ENCODE data around the gene THSD8.

THSD8 gene

DNA sequence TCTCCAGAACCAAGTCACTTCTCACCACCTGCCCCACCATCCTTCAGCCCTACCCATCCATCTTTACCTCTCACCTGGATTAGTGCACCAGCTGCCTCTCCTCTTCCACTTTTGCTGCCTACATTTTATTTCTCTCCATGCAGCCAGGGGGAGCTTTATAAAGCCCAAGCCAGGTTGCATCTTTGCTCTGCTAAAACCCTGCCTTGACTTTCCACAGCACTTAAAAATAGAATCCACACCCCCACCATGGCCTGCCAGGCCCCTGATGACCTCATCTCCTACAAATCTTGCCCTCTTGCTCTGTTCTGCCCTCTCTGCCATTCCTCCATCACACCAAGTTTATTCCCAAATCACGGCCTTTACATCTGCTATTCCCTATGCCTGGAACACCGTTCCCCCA, 28.3 kb upstream of the THSD8 start:
- DNase-seq (ENCODE audit: low spot score in 2 of 2) = no peak
- H3K9me3 ChIP-seq = no peaks in the 10 kb centered on the region
- H3K36me3 ChIP-seq (replicated peaks) = peaks cover 3% of the 10 kb centered on the region; the same call in 1 of the 2 replicates
- no peaks in the 10 kb centered on the region for H3K27me3 ChIP-seq (ENCODE audit: low read depth)
- in situ Hi-C loops (cut with MboI; ENCODE audit: low sequenced_read_pairs) = no loop called here
- peaks cover 8% of the 10 kb centered on the region for H3K4me1 ChIP-seq
- H3K4me3 ChIP-seq = no peak overlapping the region

DNA sequence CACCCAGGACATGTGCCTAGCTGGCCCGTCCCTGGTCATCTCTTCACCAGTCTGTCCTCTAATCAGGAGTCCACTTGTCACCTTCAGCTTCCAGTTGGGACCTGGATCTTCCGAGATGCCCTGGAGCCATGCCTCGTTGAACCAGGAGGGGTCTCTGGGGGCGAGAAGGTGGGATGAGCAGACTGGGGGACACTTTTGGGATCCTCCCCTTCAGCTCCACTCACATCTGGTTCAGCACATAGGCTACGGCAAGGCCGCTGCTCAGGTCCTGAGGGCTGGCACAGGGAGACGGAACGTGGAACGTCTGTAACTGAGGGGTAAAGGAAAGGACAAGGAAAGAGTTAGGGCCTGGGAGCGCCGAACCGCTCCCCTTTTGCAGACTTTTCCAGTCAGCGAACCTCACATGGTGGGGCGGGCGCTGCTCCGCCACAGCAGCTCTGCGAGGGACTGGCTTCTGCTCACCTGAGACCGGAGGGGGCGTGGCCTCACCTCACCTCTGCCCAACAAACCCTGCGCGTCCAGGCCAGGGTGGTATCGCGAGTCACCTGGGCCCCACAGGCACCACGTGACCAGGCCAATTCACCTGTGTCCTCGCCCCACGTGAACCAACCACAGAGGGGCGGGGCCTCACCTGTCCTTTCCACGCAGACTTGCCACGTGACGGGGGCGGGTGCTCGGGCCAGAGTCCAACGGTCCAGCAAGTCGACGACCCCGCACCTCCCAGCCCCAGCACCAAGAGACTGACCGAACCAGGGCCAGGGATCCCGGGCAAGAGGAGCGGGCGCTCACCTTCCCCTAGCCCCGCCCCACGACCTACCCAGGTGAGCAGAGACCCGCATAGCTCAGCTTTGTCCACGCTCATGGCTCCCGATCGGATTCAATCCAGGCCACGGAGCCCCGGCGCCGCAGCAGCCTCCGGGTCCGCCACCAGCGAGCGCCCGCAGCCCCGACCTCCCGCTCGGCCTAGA, 27.0 kb upstream of the THSD8 start, which contains the start of gene HOOK2:
Gene HOOK2, minus strand, starts transcription at position 965 of the 968 bp plus-strand sequence. Its CDS starts 103 bp downstream, at position 862.
- H3K36me3 ChIP-seq (replicated peaks) = peaks cover 3% of the 10 kb centered on the region; the same call in 1 of the 2 replicates
- in situ Hi-C loops (cut with MboI; ENCODE audit: low sequenced_read_pairs) = no loop called here
- peak in 1 of 2 experiments; percentile 43 for DNase-seq (ENCODE audit: low spot score in 2 of 2)
- H3K9me3 ChIP-seq = no peaks in the 10 kb centered on the region
- no peaks in the 10 kb centered on the region for H3K27me3 ChIP-seq (ENCODE audit: low read depth)
- H3K4me3 ChIP-seq = peak within 1 kb of the TSS; percentile 73
- H3K4me1 ChIP-seq = peaks cover 13% of the 10 kb centered on the region

GRCh38 chr19:12777217-12778016, 24.5 kb upstream of the THSD8 start:
- no peaks in the 10 kb centered on the region for H3K27me3 ChIP-seq (ENCODE audit: low read depth)
- H3K4me1 ChIP-seq = peaks cover 13% of the 10 kb centered on the region
- in situ Hi-C loops (cut with MboI; ENCODE audit: low sequenced_read_pairs) = no loop called here
- 0 out of 2 replicates have a peak, but pooled peaks cover 3% of the 10 kb centered on the region for H3K36me3 ChIP-seq (replicated peaks)
- H3K9me3 ChIP-seq = no peaks in the 10 kb centered on the region
- DNase-seq (ENCODE audit: low spot score in 2 of 2) = peak; percentile 69 to 91
- peak overlapping the region; percentile 39 for H3K4me3 ChIP-seq

DNA sequence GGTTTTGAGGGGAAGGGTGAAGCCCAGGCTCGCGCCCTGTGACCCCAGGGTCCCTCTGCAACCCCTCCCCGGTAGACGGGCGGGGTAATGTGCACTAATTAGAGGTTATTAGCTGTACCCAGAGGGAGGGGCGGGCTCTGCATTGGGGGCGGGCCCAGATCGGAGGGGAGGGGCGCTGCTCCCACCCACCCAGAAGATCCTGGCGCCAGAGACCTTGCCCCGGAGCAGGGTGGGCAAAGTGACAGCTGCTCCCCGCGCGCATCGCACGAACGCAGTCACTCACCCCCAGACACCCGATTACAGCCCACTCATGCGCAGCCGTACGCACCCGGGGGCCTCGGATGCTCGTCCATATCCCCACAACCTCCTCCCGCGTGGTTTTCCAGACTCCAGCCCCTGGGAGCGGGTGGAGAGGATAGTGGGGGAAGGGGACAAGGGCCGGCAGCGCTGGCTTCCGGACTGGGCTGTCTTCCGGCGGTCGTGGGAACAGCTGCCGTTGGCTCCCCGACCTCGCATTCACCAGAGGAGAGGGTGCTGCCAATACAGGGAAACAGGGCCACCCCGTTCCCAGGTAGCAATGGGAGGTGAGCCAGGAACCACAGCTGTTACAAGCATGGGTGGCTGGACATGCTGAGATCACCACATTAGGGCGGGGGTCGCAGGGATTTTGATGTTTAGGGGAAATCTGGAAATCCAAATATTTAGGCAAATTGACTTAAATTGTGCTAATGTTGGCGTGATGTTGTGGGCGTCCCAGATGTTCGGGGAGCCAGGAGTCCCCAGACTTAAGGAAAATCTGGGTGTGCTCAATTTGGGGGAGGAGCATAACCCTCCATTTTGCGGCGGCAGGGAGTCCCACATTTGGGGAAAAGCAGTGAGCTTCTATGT, 23.6 kb upstream of the THSD8 start:
- in situ Hi-C loops (cut with MboI; ENCODE audit: low sequenced_read_pairs) = no loop called here
- peak overlapping the region; percentile 39 for H3K4me3 ChIP-seq
- no peaks in the 10 kb centered on the region for H3K9me3 ChIP-seq
- H3K4me1 ChIP-seq = peaks cover 18% of the 10 kb centered on the region
- H3K36me3 ChIP-seq (replicated peaks) = 0 out of 2 replicates have a peak, but pooled peaks cover 3% of the 10 kb centered on the region
- no peaks in the 10 kb centered on the region for H3K27me3 ChIP-seq (ENCODE audit: low read depth)
- peak in 1 of 2 experiments; percentile 79 for DNase-seq (ENCODE audit: low spot score in 2 of 2)

DNA sequence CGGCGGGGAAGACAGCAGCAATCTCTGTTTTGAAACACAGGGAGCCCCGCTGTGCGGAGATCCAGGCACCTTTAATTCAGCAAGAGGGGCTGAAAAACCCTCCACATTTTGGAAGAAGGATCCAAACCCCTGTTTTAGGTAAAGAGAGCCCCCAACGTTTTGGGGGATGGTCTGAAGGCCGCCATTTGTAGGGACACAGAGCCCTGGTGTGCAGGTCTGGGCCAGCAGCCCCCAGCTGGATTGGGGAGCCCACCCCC, 23.0 kb upstream of the THSD8 start:
- in situ Hi-C loops (cut with MboI; ENCODE audit: low sequenced_read_pairs) = no loop called here
- DNase-seq (ENCODE audit: low spot score in 2 of 2) = no peak
- H3K27me3 ChIP-seq (ENCODE audit: low read depth) = no peaks in the 10 kb centered on the region
- no peaks in the 10 kb centered on the region for H3K9me3 ChIP-seq
- H3K4me1 ChIP-seq = peaks cover 21% of the 10 kb centered on the region
- H3K4me3 ChIP-seq = peak overlapping the region; percentile 39; the same call in 1 of the 2 replicates
- H3K36me3 ChIP-seq (replicated peaks) = 0 out of 2 replicates have a peak, but pooled peaks cover 3% of the 10 kb centered on the region

DNA sequence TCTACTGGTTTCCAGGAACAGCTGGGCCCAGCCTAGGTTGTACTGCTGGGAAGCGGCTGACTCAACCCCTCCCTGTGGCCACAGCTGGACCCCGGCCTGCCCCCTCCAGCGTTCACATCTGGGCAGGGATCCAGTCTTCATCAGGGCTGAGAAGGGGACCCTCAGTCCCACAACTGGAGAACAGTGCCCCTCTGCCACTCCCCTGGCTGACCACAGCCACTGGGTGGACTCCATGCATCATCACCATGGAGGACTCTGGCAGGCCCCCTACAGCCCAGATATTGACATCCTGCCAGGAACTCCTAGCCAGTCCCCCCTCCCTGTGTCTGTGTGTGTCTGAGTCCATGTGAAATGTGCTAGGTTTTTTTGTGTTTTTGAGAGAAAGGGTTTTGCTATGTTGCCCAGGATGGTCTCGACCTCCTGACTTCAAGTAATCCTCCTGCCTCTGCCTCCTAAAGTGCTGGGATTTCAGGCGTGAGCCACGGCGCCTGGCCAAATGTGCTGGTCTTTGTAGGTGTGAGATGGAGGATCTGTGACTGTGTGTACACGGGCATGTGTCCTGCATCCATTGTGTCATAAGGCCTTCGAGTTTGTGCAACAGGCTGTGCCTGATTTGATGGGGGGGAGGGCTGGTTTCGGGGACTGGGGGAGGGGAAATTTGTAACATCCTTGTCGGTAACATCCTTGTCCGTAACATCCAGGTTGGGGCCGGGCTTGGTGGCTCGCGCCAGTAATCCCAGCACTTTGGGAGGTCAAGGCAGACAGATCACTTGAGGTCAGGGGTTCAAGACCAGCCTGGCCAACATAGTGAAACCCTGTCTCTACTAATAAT, 22.5 kb upstream of the THSD8 start:
- DNase-seq (ENCODE audit: low spot score in 2 of 2) = peak in 1 of 2 experiments; percentile 32
- H3K4me1 ChIP-seq = peaks cover 21% of the 10 kb centered on the region

GRCh38 chr19:12782174-12782423, 19.8 kb upstream of the THSD8 start:
- H3K27me3 ChIP-seq (ENCODE audit: low read depth) = no peaks in the 10 kb centered on the region
- H3K9me3 ChIP-seq = no peaks in the 10 kb centered on the region
- H3K36me3 ChIP-seq (replicated peaks) = no peaks in the 10 kb centered on the region
- in situ Hi-C loops (cut with MboI; ENCODE audit: low sequenced_read_pairs) = no loop called here
- DNase-seq (ENCODE audit: low spot score in 2 of 2) = no peak
- peak overlapping the region; percentile 38 for H3K4me3 ChIP-seq
- H3K4me1 ChIP-seq = peaks cover 21% of the 10 kb centered on the region

More for the DNA sequence above, 22.5 kb upstream of the THSD8 start:
- in situ Hi-C loops (cut with MboI; ENCODE audit: low sequenced_read_pairs) = no loop called here
- Histone ChIP-seq H3K4me3 (no peak overlapping the region), H3K36me3 (replicated peaks) (0 out of 2 replicates have a peak, but pooled peaks cover under 1% of the 10 kb centered on the region), H3K9me3 (no peaks in the 10 kb centered on the region), H3K27me3 (ENCODE audit: low read depth) (no peaks in the 10 kb centered on the region)

GRCh38 chr19:12782424-12783290, 19.2 kb upstream of the THSD8 start:
- peaks cover 17% of the 10 kb centered on the region for H3K4me1 ChIP-seq
- in situ Hi-C loops (cut with MboI; ENCODE audit: low sequenced_read_pairs) = no loop called here
- no peaks in the 10 kb centered on the region for H3K27me3 ChIP-seq (ENCODE audit: low read depth)

GRCh38 chr19:12783291-12783848, 18.5 kb upstream of the THSD8 start:
- Histone ChIP-seq H3K36me3 (replicated peaks) (no peaks in the 10 kb centered on the region), H3K9me3 (no peaks in the 10 kb centered on the region), H3K4me1 (peaks cover 14% of the 10 kb centered on the region), H3K27me3 (ENCODE audit: low read depth) (no peaks in the 10 kb centered on the region), H3K4me3 (peak overlapping the region; percentile 38; the same call in 1 of the 2 replicates)
- DNase-seq (ENCODE audit: low spot score in 2 of 2) = no peak
- in situ Hi-C loops (cut with MboI; ENCODE audit: low sequenced_read_pairs) = no loop called here

More at GRCh38 chr19:12782424-12783290, 19.2 kb upstream of the THSD8 start:
- Histone ChIP-seq H3K4me3 (peak overlapping the region; percentile 38), H3K36me3 (replicated peaks) (no peaks in the 10 kb centered on the region), H3K9me3 (no peaks in the 10 kb centered on the region)
- DNase-seq (ENCODE audit: low spot score in 2 of 2) = peak; percentile 38 to 88

- no peaks in the 10 kb centered on the region for H3K27me3 ChIP-seq (ENCODE audit: low read depth)
- peaks cover 12% of the 10 kb centered on the region for H3K4me1 ChIP-seq
- H3K36me3 ChIP-seq (replicated peaks) = no peaks in the 10 kb centered on the region
- H3K9me3 ChIP-seq = no peaks in the 10 kb centered on the region
- no peak overlapping the region for H3K4me3 ChIP-seq
- in situ Hi-C loops (cut with MboI; ENCODE audit: low sequenced_read_pairs) = no loop called here
- no peak for DNase-seq (ENCODE audit: low spot score in 2 of 2)
Measured at GRCh38 chr19:12783849-12784393, 17.9 kb upstream of the THSD8 start.

GRCh38 chr19:12784394-12784870, 17.4 kb upstream of the THSD8 start:
- Histone ChIP-seq H3K4me1 (peaks cover 15% of the 10 kb centered on the region), H3K27me3 (ENCODE audit: low read depth) (no peaks in the 10 kb centered on the region), H3K4me3 (no peak overlapping the region), H3K9me3 (no peaks in the 10 kb centered on the region), H3K36me3 (replicated peaks) (no peaks in the 10 kb centered on the region)
- in situ Hi-C loops (cut with MboI; ENCODE audit: low sequenced_read_pairs) = no loop called here
- no peak for DNase-seq (ENCODE audit: low spot score in 2 of 2)

Data from HAP-1 (cell line).